ENCODE results near the gene SLC4A2.

SLC4A2 gene

GRCh38 chr7:151095828-151096475 lies 36.6 kb downstream of the SLC4A2 start:
- no peak for DNase-seq

- no peak for DNase-seq
These were observed 40.3 kb downstream of the SLC4A2 start for GRCh38 chr7:151099486-151100211.

- DNase-seq = no peak
These were observed 41.5 kb downstream of the SLC4A2 start for GRCh38 chr7:151100921-151101320.

- DNase-seq = no peak
These were observed 42.4 kb downstream of the SLC4A2 start for GRCh38 chr7:151101621-151102396.

- DNase-seq = no peak
These were observed 43.6 kb downstream of the SLC4A2 start for GRCh38 chr7:151102991-151103390.

GRCh38 chr7:151103973-151104372 lies 44.6 kb downstream of the SLC4A2 start:
- no peak for DNase-seq

- DNase-seq = peak; percentile 94
These were observed 45.2 kb downstream of the SLC4A2 start for GRCh38 chr7:151104411-151105235.

GRCh38 chr7:151107882-151108281 lies 48.5 kb downstream of the SLC4A2 start:
- DNase-seq = no peak

GRCh38 chr7:151109094-151110048 lies 50.0 kb downstream of the SLC4A2 start:
- peak; percentile 45 for DNase-seq

- no peak for DNase-seq
These were observed 51.0 kb downstream of the SLC4A2 start for GRCh38 chr7:151110236-151110940.

GRCh38 chr7:151110941-151111645 lies 51.7 kb downstream of the SLC4A2 start:
- DNase-seq = peak; percentile 71

- peak; percentile 93 for DNase-seq
These were observed 54.2 kb downstream of the SLC4A2 start for GRCh38 chr7:151113344-151114150.

GRCh38 chr7:151114151-151115090 lies 55.0 kb downstream of the SLC4A2 start:
- no peak for DNase-seq

GRCh38 chr7:151115121-151115835 lies 55.9 kb downstream of the SLC4A2 start:
- no peak for DNase-seq

- DNase-seq = no peak
These were observed 56.5 kb downstream of the SLC4A2 start for GRCh38 chr7:151115836-151116418.

- no peak for DNase-seq
These were observed 57.4 kb downstream of the SLC4A2 start for GRCh38 chr7:151116603-151117440.

Data from fibroblast of upper back skin (primary cell).